Stimulated activated memory B cell treated with anti-CD40 and anti-IgM and Interleukin-4, amounts not matched to agents 10 μg/mL and 1 μg/mL and 100 μg/mL, for 72 hours (primary cell): Measurements from ENCODE around the gene PDE9A.

ENCODE experiments used
- ATAC-seq: fragments of 150-1000 bp; cut with Tn5 transposase; 2 replicates; pipeline ENCODE4 v1.10.0; 2021
- H3K27ac Mint-ChIP-seq: one replicate; pipeline ENCODE4 v1.8.0; 2022; ENCODE audit warnings: mild to moderate bottlenecking, mixed read lengths
- H3K27me3 Mint-ChIP-seq: one replicate; pipeline ENCODE4 v1.8.0; 2022; ENCODE audit warnings: mixed read lengths
- H3K36me3 Mint-ChIP-seq: one replicate; pipeline ENCODE4 v1.8.0; 2022; ENCODE audit warnings: mixed read lengths
- H3K4me1 Mint-ChIP-seq: one replicate; pipeline ENCODE4 v1.8.0; 2022; ENCODE audit warnings: mixed read lengths
- H3K4me3 Mint-ChIP-seq: one replicate; pipeline ENCODE4 v1.8.0; 2022; ENCODE audit warnings: mild to moderate bottlenecking, moderate library complexity, mixed read lengths
- H3K9me3 Mint-ChIP-seq: one replicate; pipeline ENCODE4 v1.8.0; 2022; ENCODE audit warnings: mixed read lengths

The PDE9A gene

GRCh38 chr21:42746593-42747275, 93.3 kb downstream of the PDE9A start:
- peaks cover 14% of the 10 kb centered on the region for H3K4me1 Mint-ChIP-seq
- peak overlapping the region; percentile 42 for H3K27ac Mint-ChIP-seq
- H3K27me3 Mint-ChIP-seq = peaks cover 57% of the 10 kb centered on the region
- peak overlapping the region; percentile 53 for H3K4me3 Mint-ChIP-seq
- peak; percentile 34 for ATAC-seq
- no peaks in the 10 kb centered on the region for H3K36me3 Mint-ChIP-seq
- H3K9me3 Mint-ChIP-seq = no peaks in the 10 kb centered on the region

GRCh38 chr21:42747276-42747701, 93.9 kb downstream of the PDE9A start:
- H3K4me3 Mint-ChIP-seq = no peak overlapping the region

GRCh38 chr21:42747746-42748351, 94.4 kb downstream of the PDE9A start:
- ATAC-seq = no peak
- peaks cover 46% of the 10 kb centered on the region for H3K27me3 Mint-ChIP-seq
- H3K27ac Mint-ChIP-seq = no peak overlapping the region
- H3K9me3 Mint-ChIP-seq = no peaks in the 10 kb centered on the region
- no peak overlapping the region for H3K4me3 Mint-ChIP-seq
- H3K36me3 Mint-ChIP-seq = no peaks in the 10 kb centered on the region
- H3K4me1 Mint-ChIP-seq = peaks cover 14% of the 10 kb centered on the region

More at GRCh38 chr21:42747276-42747701, 93.9 kb downstream of the PDE9A start:
- H3K27me3 Mint-ChIP-seq = peaks cover 51% of the 10 kb centered on the region
- peaks cover 14% of the 10 kb centered on the region for H3K4me1 Mint-ChIP-seq
- no peak overlapping the region for H3K27ac Mint-ChIP-seq
- no peaks in the 10 kb centered on the region for H3K9me3 Mint-ChIP-seq
- H3K36me3 Mint-ChIP-seq = no peaks in the 10 kb centered on the region
- no peak for ATAC-seq

GRCh38 chr21:42748620-42749176, 95.3 kb downstream of the PDE9A start:
- H3K4me3 Mint-ChIP-seq = no peak overlapping the region
- no peaks in the 10 kb centered on the region for H3K36me3 Mint-ChIP-seq
- H3K27ac Mint-ChIP-seq = no peak overlapping the region
- H3K4me1 Mint-ChIP-seq = peaks cover 14% of the 10 kb centered on the region
- peaks cover 38% of the 10 kb centered on the region for H3K27me3 Mint-ChIP-seq
- H3K9me3 Mint-ChIP-seq = no peaks in the 10 kb centered on the region
- no peak for ATAC-seq

GRCh38 chr21:42750737-42751530, 97.5 kb downstream of the PDE9A start:
- peaks cover 12% of the 10 kb centered on the region for H3K4me1 Mint-ChIP-seq

GRCh38 chr21:42751866-42752265, 98.4 kb downstream of the PDE9A start:
- H3K4me3 Mint-ChIP-seq = no peak overlapping the region
- H3K27ac Mint-ChIP-seq = no peak overlapping the region
- ATAC-seq = no peak
- peaks cover 3% of the 10 kb centered on the region for H3K4me1 Mint-ChIP-seq
- H3K36me3 Mint-ChIP-seq = no peaks in the 10 kb centered on the region
- peaks cover 24% of the 10 kb centered on the region for H3K27me3 Mint-ChIP-seq
- H3K9me3 Mint-ChIP-seq = no peaks in the 10 kb centered on the region

More at GRCh38 chr21:42750737-42751530, 97.5 kb downstream of the PDE9A start:
- Mint-ChIP-seq H3K4me3 (no peak overlapping the region), H3K27me3 (peaks cover 24% of the 10 kb centered on the region), H3K36me3 (no peaks in the 10 kb centered on the region), H3K27ac (no peak overlapping the region), H3K9me3 (no peaks in the 10 kb centered on the region)
- no peak for ATAC-seq

- ATAC-seq = no peak
Measured at GRCh38 chr21:42753804-42754203, 100.4 kb downstream of the PDE9A start.

GRCh38 chr21:42754270-42754933, 101.0 kb downstream of the PDE9A start:
- H3K4me1 Mint-ChIP-seq = no peaks in the 10 kb centered on the region
- H3K27me3 Mint-ChIP-seq = peaks cover 38% of the 10 kb centered on the region
- H3K27ac Mint-ChIP-seq = no peak overlapping the region
- no peak overlapping the region for H3K4me3 Mint-ChIP-seq
- H3K36me3 Mint-ChIP-seq = no peaks in the 10 kb centered on the region
- no peaks in the 10 kb centered on the region for H3K9me3 Mint-ChIP-seq
- ATAC-seq = no peak

More at GRCh38 chr21:42753804-42754203, 100.4 kb downstream of the PDE9A start:
- Mint-ChIP-seq H3K4me1 (no peaks in the 10 kb centered on the region), H3K9me3 (no peaks in the 10 kb centered on the region), H3K27me3 (peaks cover 32% of the 10 kb centered on the region), H3K36me3 (no peaks in the 10 kb centered on the region), H3K4me3 (no peak overlapping the region), H3K27ac (no peak overlapping the region)

GRCh38 chr21:42755031-42755665, 101.7 kb downstream of the PDE9A start:
- Mint-ChIP-seq H3K27me3 (peaks cover 45% of the 10 kb centered on the region), H3K9me3 (no peaks in the 10 kb centered on the region), H3K36me3 (no peaks in the 10 kb centered on the region), H3K4me3 (no peak overlapping the region), H3K4me1 (no peaks in the 10 kb centered on the region), H3K27ac (no peak overlapping the region)
- ATAC-seq = no peak

GRCh38 chr21:42755766-42756579, 102.6 kb downstream of the PDE9A start:
- Mint-ChIP-seq H3K9me3 (no peaks in the 10 kb centered on the region), H3K36me3 (no peaks in the 10 kb centered on the region), H3K27ac (no peak overlapping the region), H3K4me3 (no peak overlapping the region), H3K27me3 (peaks cover 52% of the 10 kb centered on the region), H3K4me1 (no peaks in the 10 kb centered on the region)
- no peak for ATAC-seq

- no peak overlapping the region for H3K4me3 Mint-ChIP-seq
- H3K4me1 Mint-ChIP-seq = no peaks in the 10 kb centered on the region
- no peak overlapping the region for H3K27ac Mint-ChIP-seq
- no peaks in the 10 kb centered on the region for H3K9me3 Mint-ChIP-seq
- H3K27me3 Mint-ChIP-seq = peaks cover 59% of the 10 kb centered on the region
- no peak for ATAC-seq
- no peaks in the 10 kb centered on the region for H3K36me3 Mint-ChIP-seq
Measured at GRCh38 chr21:42756580-42757250, 103.3 kb downstream of the PDE9A start.

GRCh38 chr21:42757422-42757821, 104.0 kb downstream of the PDE9A start:
- Mint-ChIP-seq H3K9me3 (no peaks in the 10 kb centered on the region), H3K36me3 (no peaks in the 10 kb centered on the region), H3K27ac (no peak overlapping the region), H3K4me3 (no peak overlapping the region), H3K27me3 (peaks cover 67% of the 10 kb centered on the region), H3K4me1 (no peaks in the 10 kb centered on the region)
- ATAC-seq = no peak

GRCh38 chr21:42757826-42758655, 104.6 kb downstream of the PDE9A start:
- Mint-ChIP-seq H3K4me3 (no peak overlapping the region), H3K27me3 (peaks cover 72% of the 10 kb centered on the region), H3K36me3 (no peaks in the 10 kb centered on the region), H3K27ac (no peak overlapping the region), H3K9me3 (no peaks in the 10 kb centered on the region), H3K4me1 (no peaks in the 10 kb centered on the region)
- no peak for ATAC-seq
